ENCODE data around the gene PPP4R3A. TPM values are rescaled to one million over a fixed set of nuclear protein-coding genes. Genes with fewer than 3 reads are reported as not detected.

PPP4R3A gene
- total RNA-seq, 1 donor from 2014 or later: 79.5 TPM

- Mint-ChIP-seq H3K27me3 (ENCODE audit: low read depth, unreplicated experiment) (no peaks in the 10 kb centered on the region), H3K4me1 (ENCODE audit: low read depth, unreplicated experiment) (peaks cover 41% of the 10 kb centered on the region), H3K27ac (ENCODE audit: unreplicated experiment) (no peak overlapping the region), H3K36me3 (ENCODE audit: low read depth, unreplicated experiment) (peaks cover 6% of the 10 kb centered on the region), H3K9me3 (ENCODE audit: unreplicated experiment) (no peaks in the 10 kb centered on the region), H3K4me3 (ENCODE audit: unreplicated experiment) (no peak overlapping the region)
- Histone ChIP-seq H3K79me2 (ENCODE audit: insufficient read depth, low read length) (peaks cover 98% of the 10 kb centered on the region), H3K4me3 (ENCODE audit: insufficient read depth, low read depth, low read length) (no peak overlapping the region), H4K20me1 (ENCODE audit: insufficient read depth, low read length) (peaks cover 97% of the 10 kb centered on the region), H3K9me3 (ENCODE audit: insufficient read depth, low read depth, low read length) (no peaks in the 10 kb centered on the region), H3K4me1 (ENCODE audit: insufficient read depth, low read length) (no peaks in the 10 kb centered on the region), H3K27me3 (ENCODE audit: insufficient read depth, low read length) (no peaks in the 10 kb centered on the region), H2AFZ (ENCODE audit: low read depth, low read length) (no peak overlapping the region), H3K9ac (ENCODE audit: low read length) (no peak overlapping the region), H3K36me3 (ENCODE audit: insufficient read depth, low read length) (peaks cover 9% of the 10 kb centered on the region), H3K27ac (ENCODE audit: low read depth, low read length) (no peak overlapping the region), H3K4me2 (ENCODE audit: low read length) (no peak overlapping the region)
- FAIRE-seq (no peak), DNase-seq (ENCODE audit: low read depth) (no peak)
- no peak for TF ChIP-seq EZH2 (IDR thresholded peaks at IDR 0.05; ENCODE audit: insufficient read depth, low read length)
- no peak for TF ChIP-seq CTCF (IDR thresholded peaks at IDR 0.05; ENCODE audit: insufficient read depth, low read depth, low read length)
These were observed 16.9 kb downstream of the PPP4R3A start for GRCh38 chr14:91493169-91493568.

DNA sequence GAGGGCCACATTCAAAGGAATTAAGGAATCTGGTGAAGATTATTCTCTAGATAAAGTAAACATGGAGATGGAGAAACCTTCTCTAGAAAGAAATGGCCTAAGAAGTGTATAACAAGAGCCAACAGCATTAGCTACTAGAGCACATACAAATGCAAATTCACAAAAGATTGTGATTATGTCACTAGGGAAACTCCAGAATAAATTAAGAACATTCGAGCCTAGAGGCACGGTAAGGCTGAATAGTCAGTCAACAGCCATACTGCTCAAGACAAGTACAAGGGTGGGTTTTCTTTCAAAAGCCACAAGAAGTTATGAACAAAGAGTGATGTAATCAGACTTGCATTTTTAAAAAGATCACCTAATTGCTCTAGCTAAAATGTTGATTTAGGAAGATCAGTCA is 25.4 kb downstream of the PPP4R3A start:
- H3K27me3 ChIP-seq (ENCODE audit: insufficient read depth, low read length): no peaks in the 10 kb centered on the region
- H3K4me3 ChIP-seq (ENCODE audit: insufficient read depth, low read depth, low read length): no peak overlapping the region
- TF ChIP-seq CTCF (IDR thresholded peaks at IDR 0.05; ENCODE audit: insufficient read depth, low read depth, low read length) (no peak), EZH2 (IDR thresholded peaks at IDR 0.05; ENCODE audit: insufficient read depth, low read length) (no peak)
- H3K4me3 Mint-ChIP-seq (ENCODE audit: unreplicated experiment): no peak overlapping the region
- H2AFZ ChIP-seq (ENCODE audit: low read depth, low read length): no peak overlapping the region
- H3K4me1 Mint-ChIP-seq (ENCODE audit: low read depth, unreplicated experiment): peaks cover 4% of the 10 kb centered on the region
- peaks cover 92% of the 10 kb centered on the region for H4K20me1 ChIP-seq (ENCODE audit: insufficient read depth, low read length)
- H3K27ac Mint-ChIP-seq (ENCODE audit: unreplicated experiment): peak overlapping the region; percentile 34
- H3K9me3 ChIP-seq (ENCODE audit: insufficient read depth, low read depth, low read length): no peaks in the 10 kb centered on the region
- peaks cover 13% of the 10 kb centered on the region for H3K36me3 Mint-ChIP-seq (ENCODE audit: low read depth, unreplicated experiment)
- H3K27ac ChIP-seq (ENCODE audit: low read depth, low read length): no peak overlapping the region
- no peak overlapping the region for H3K4me2 ChIP-seq (ENCODE audit: low read length)
- H3K9me3 Mint-ChIP-seq (ENCODE audit: unreplicated experiment): no peaks in the 10 kb centered on the region
- H3K79me2 ChIP-seq (ENCODE audit: insufficient read depth, low read length): peaks cover 94% of the 10 kb centered on the region
- peaks cover 51% of the 10 kb centered on the region for H3K36me3 ChIP-seq (ENCODE audit: insufficient read depth, low read length)
- H3K27me3 Mint-ChIP-seq (ENCODE audit: low read depth, unreplicated experiment): no peaks in the 10 kb centered on the region
- H3K4me1 ChIP-seq (ENCODE audit: insufficient read depth, low read length): peaks cover 5% of the 10 kb centered on the region
- no peak overlapping the region for H3K9ac ChIP-seq (ENCODE audit: low read length)
- peak; percentile 14 for DNase-seq (ENCODE audit: low read depth)
- FAIRE-seq: no peak

GRCh38 chr14:91484186-91484585 is 25.9 kb downstream of the PPP4R3A start:
- FAIRE-seq: no peak
- Histone ChIP-seq H3K79me2 (ENCODE audit: insufficient read depth, low read length) (peaks cover 94% of the 10 kb centered on the region), H3K9ac (ENCODE audit: low read length) (no peak overlapping the region), H4K20me1 (ENCODE audit: insufficient read depth, low read length) (peaks cover 91% of the 10 kb centered on the region), H3K9me3 (ENCODE audit: insufficient read depth, low read depth, low read length) (no peaks in the 10 kb centered on the region), H3K27me3 (ENCODE audit: insufficient read depth, low read length) (no peaks in the 10 kb centered on the region), H3K4me2 (ENCODE audit: low read length) (no peak overlapping the region), H3K4me1 (ENCODE audit: insufficient read depth, low read length) (peaks cover 5% of the 10 kb centered on the region), H3K4me3 (ENCODE audit: insufficient read depth, low read depth, low read length) (no peak overlapping the region), H3K27ac (ENCODE audit: low read depth, low read length) (no peak overlapping the region), H3K36me3 (ENCODE audit: insufficient read depth, low read length) (peaks cover 51% of the 10 kb centered on the region), H2AFZ (ENCODE audit: low read depth, low read length) (no peak overlapping the region)
- no peaks in the 10 kb centered on the region for H3K9me3 Mint-ChIP-seq (ENCODE audit: unreplicated experiment)
- H3K4me1 Mint-ChIP-seq (ENCODE audit: low read depth, unreplicated experiment): peaks cover 4% of the 10 kb centered on the region
- peaks cover 15% of the 10 kb centered on the region for H3K36me3 Mint-ChIP-seq (ENCODE audit: low read depth, unreplicated experiment)
- no peak for DNase-seq (ENCODE audit: low read depth)
- no peak overlapping the region for H3K27ac Mint-ChIP-seq (ENCODE audit: unreplicated experiment)
- TF ChIP-seq EZH2 (IDR thresholded peaks at IDR 0.05; ENCODE audit: insufficient read depth, low read length): no peak
- TF ChIP-seq CTCF (IDR thresholded peaks at IDR 0.05; ENCODE audit: insufficient read depth, low read depth, low read length): no peak
- H3K4me3 Mint-ChIP-seq (ENCODE audit: unreplicated experiment): no peak overlapping the region
- no peaks in the 10 kb centered on the region for H3K27me3 Mint-ChIP-seq (ENCODE audit: low read depth, unreplicated experiment)
